ENCODE measurements around the gene ZNF496. TPM values are rescaled to one million over a fixed set of nuclear protein-coding genes. Genes with fewer than 3 reads are reported as not detected.
"Not testable (repeated sequence)": the region's sequence is repeated elsewhere in the genome, so short reads cannot be mapped to it uniquely, and the experiment has no call there.

Gene ZNF496
- total RNA-seq, 1 donor from 2014 or later: 91.8 TPM

DNA sequence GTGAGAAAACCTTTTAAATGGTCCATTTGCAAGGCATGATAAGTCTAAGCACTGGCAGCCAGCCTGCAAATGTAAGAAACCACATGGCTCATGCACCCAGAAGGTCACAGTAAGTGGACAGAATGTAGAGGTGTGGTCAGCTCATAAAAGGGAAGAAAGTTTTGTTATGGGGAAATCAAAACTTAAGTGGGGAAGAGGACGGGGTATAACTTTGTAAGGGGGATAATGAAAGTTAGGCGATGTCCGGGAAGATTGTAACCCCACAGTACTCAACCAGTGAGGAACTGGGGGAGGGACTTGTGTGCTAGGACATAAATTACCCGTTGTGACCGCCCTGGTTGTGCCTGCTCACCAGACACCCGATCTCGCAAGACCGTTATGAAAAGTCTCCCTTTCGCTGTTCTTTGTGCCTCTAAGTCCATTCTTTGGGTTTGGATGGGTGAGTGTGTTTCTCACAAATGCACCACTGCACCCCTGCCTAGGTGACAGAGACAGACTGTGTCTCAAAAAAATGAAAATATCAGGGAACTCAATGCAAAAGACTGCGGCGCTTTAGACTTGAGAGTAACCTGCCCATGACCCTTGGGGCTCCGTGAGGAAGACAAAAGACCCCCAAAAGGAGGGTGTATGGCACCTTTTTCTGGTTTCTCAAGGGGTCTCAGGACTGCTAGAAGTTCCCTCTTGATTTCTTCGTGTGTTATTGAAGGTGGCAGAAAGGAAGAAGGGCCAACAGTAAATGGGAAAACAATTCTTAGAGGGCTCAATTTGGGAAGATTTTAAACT, 28.6 kb upstream of the ZNF496 start:
- TF ChIP-seq, protein P1, sequence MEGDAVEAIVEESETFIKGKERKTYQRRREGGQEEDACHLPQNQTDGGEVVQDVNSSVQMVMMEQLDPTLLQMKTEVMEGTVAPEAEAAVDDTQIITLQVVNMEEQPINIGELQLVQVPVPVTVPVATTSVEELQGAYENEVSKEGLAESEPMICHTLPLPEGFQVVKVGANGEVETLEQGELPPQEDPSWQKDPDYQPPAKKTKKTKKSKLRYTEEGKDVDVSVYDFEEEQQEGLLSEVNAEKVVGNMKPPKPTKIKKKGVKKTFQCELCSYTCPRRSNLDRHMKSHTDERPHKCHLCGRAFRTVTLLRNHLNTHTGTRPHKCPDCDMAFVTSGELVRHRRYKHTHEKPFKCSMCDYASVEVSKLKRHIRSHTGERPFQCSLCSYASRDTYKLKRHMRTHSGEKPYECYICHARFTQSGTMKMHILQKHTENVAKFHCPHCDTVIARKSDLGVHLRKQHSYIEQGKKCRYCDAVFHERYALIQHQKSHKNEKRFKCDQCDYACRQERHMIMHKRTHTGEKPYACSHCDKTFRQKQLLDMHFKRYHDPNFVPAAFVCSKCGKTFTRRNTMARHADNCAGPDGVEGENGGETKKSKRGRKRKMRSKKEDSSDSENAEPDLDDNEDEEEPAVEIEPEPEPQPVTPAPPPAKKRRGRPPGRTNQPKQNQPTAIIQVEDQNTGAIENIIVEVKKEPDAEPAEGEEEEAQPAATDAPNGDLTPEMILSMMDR (IDR thresholded peaks at IDR 0.05; ENCODE audit: insufficient read depth, low read length, poor library complexity, severe bottlenecking): no peak
- H3K36me3 ChIP-seq (ENCODE audit: control insufficient read depth, insufficient read depth, low read length): no peaks in the 10 kb centered on the region
- H3K4me3 ChIP-seq (ENCODE audit: low read depth, low read length): no peak overlapping the region
- no peak for DNase-seq (ENCODE audit: low read depth)
- H3K27me3 ChIP-seq (ENCODE audit: control insufficient read depth, insufficient read depth, low read length): no peaks in the 10 kb centered on the region

DNA sequence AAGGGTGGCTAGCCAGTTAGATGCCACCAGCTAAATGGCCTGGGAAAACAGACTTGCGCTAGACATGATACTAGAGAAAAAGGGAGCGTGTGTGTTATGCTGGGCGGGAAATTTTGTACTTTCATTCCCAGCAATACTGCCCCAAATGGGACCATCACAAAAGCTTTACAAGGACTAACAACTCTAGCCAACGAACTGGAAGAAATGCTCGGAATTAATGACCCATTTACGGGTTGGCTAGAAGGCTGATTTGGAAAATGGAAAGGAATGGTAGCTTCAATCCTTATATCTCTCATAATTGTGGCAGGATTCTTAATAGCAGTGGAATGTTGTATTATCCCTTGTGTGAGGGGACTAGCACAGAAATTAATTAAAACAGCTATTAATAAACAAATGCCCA, 27.9 kb upstream of the ZNF496 start:
- TF ChIP-seq, protein P1 (IDR thresholded peaks at IDR 0.05; ENCODE audit: insufficient read depth, low read length, poor library complexity, severe bottlenecking): no peak
- H3K27me3 ChIP-seq (ENCODE audit: control insufficient read depth, insufficient read depth, low read length): no peaks in the 10 kb centered on the region
- DNase-seq (ENCODE audit: low read depth): no peak
- H3K4me3 ChIP-seq (ENCODE audit: low read depth, low read length): no peak overlapping the region
- H3K36me3 ChIP-seq (ENCODE audit: control insufficient read depth, insufficient read depth, low read length): no peaks in the 10 kb centered on the region

DNA sequence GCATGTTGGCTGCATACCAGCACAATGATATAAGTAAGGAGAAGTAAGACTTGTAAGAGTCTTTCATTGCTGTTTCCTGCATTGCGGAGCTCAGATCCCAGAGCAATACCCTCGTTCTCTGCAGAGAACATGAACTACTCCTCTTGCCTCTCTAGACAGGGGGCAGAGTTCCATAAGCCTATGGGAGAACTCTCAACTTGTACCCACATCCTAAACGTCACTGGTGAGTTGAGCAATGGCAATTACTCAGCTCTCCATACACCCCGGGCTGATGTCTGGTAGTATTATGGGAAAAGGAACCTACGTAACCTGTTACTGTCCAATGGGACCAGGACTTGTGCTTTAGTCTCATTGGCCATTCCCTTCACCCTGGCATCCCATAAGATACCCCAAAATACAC, 27.3 kb upstream of the ZNF496 start:
- Histone ChIP-seq H3K4me3 (ENCODE audit: low read depth, low read length) (no peak overlapping the region), H3K36me3 (ENCODE audit: control insufficient read depth, insufficient read depth, low read length) (no peaks in the 10 kb centered on the region), H3K27me3 (ENCODE audit: control insufficient read depth, insufficient read depth, low read length) (no peaks in the 10 kb centered on the region)
- TF ChIP-seq, protein P1 (IDR thresholded peaks at IDR 0.05; ENCODE audit: insufficient read depth, low read length, poor library complexity, severe bottlenecking): no peak
- DNase-seq (ENCODE audit: low read depth): no peak

DNA sequence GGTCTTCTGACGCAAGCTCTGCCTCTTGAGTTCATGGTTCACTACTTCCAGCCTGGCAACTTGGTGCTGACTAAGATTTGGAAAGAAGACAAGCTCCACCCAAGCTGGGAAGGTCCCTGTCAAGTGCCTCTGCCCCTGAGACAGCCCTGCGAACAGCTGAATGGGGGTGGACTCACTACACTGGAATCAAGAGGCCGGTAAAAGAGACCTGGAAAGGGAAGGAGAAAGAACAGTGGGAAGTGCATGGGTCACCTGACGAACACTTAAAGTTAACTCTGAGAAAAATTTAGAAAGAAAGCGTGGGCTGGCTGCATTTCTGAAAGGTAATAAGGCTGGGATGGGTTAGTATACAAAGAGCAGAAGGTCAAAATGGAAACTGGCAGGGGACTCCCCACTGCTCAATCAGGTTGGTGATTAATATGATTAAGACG, 26.1 kb upstream of the ZNF496 start:
- TF ChIP-seq, protein P1 (IDR thresholded peaks at IDR 0.05; ENCODE audit: insufficient read depth, low read length, poor library complexity, severe bottlenecking): no peak
- H3K36me3 ChIP-seq (ENCODE audit: control insufficient read depth, insufficient read depth, low read length): no peaks in the 10 kb centered on the region
- no peak overlapping the region for H3K4me3 ChIP-seq (ENCODE audit: low read depth, low read length)
- DNase-seq (ENCODE audit: low read depth): peak; percentile 70
- no peaks in the 10 kb centered on the region for H3K27me3 ChIP-seq (ENCODE audit: control insufficient read depth, insufficient read depth, low read length)

DNA sequence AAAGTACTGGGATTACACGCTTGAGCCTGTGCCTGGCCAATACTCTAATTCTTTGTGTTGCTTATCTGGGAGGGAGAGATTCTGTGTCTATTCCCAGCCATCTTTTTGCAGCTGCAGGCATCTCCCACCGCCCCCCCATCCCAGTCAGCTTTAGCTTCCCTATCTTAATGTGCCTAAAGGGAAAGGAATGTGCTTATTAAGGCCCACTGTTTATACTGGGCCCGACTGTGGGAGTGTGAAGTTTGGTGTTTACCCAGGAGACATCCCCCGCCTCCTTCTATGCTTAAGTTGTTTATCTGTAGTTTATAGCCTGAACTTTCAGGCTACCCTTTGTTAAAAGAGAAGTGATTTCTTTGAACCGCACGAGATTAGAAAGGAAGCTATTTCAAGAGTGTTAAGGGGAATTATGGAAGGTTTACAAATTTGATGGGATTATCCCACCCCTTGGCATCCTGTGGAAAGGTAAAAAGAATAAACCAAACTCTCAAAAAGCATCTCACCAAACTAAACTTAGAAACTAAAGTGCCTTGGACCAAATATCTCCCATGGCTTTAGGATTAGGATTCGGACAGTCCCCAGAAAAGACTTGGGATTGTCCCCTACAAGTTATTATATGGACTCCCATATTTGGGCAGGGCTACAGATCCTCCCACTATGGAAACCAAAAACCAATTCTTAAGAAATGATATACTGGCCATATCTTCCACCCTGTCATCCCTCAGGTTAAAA, 25.5 kb upstream of the ZNF496 start:
- TF ChIP-seq, protein P1 (IDR thresholded peaks at IDR 0.05; ENCODE audit: insufficient read depth, low read length, poor library complexity, severe bottlenecking): no peak
- H3K36me3 ChIP-seq (ENCODE audit: control insufficient read depth, insufficient read depth, low read length): no peaks in the 10 kb centered on the region
- DNase-seq (ENCODE audit: low read depth): no peak
- H3K4me3 ChIP-seq (ENCODE audit: low read depth, low read length): no peak overlapping the region
- H3K27me3 ChIP-seq (ENCODE audit: control insufficient read depth, insufficient read depth, low read length): no peaks in the 10 kb centered on the region

DNA sequence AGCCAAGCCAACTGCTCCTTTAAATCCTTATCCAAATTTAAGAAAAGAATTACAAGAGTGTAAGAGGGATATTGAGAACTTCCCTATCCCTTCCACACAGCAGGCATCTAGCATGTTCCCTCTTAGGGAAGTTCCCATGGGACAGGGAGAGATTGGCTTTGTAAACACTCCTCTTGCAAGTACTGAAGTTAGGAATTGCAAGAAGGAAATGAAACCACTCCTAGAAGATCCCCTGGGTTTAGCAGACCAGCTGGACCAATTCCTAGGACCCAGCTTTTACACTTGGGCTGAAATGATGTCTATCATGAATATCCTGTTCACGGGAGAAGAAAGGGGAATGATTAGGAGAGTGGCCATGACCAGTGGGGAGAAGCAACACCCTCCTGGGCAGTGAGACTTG, 23.5 kb upstream of the ZNF496 start:
- DNase-seq (ENCODE audit: low read depth): not testable (repeated sequence)

More for the DNA sequence above, 23.5 kb upstream of the ZNF496 start:
- H3K27me3 ChIP-seq (ENCODE audit: control insufficient read depth, insufficient read depth, low read length); H3K4me3 ChIP-seq (ENCODE audit: low read depth, low read length); H3K36me3 ChIP-seq (ENCODE audit: control insufficient read depth, insufficient read depth, low read length): not testable (repeated sequence)
